Esophagus mucosa (tissue), 1 donor: ENCODE results near the gene CHRDL1. TPM values are rescaled to one million over a fixed set of nuclear protein-coding genes. Genes with fewer than 3 reads are reported as not detected.
"Not testable (repeated sequence)": the region's sequence is repeated elsewhere in the genome, so short reads cannot be mapped to it uniquely, and the experiment has no call there.

Experiments used
- ATAC-seq: fragments of 200-7000 bp; cut with Tn5 transposase; one replicate; pipeline ENCODE4 v1.9.1; 2020
- total RNA-seq: library from RNA; stranded (reverse); gene quantifications from one replicate; pipeline ENCODE4 v1.2.4, GENCODE V29; 2023
- donor health status: DM: yes; HTN: yes; CAD: no.

CHRDL1 gene
- total RNA-seq: 1.7 TPM

GRCh38 chrX:110795645-110796406 is at the start of gene CHRDL1:
CHRDL1 (minus strand) TSS chrX:110795817; CDS start chrX:110792181, 3,636 bp downstream.
- no peak for ATAC-seq

GRCh38 chrX:110836982-110837381 is 41.4 kb upstream of the CHRDL1 start:
- ATAC-seq: no peak

GRCh38 chrX:110836451-110836850 is 40.8 kb upstream of the CHRDL1 start:
- ATAC-seq: no peak

GRCh38 chrX:110836001-110836400 is 40.4 kb upstream of the CHRDL1 start:
- ATAC-seq: no peak

- no peak for ATAC-seq
Observed at GRCh38 chrX:110825972-110826371, 30.4 kb upstream of the CHRDL1 start.

- ATAC-seq: not testable (repeated sequence)
Observed at GRCh38 chrX:110816543-110816942, 20.9 kb upstream of the CHRDL1 start.

- ATAC-seq: no peak
Observed at GRCh38 chrX:110806145-110806544, 10.5 kb upstream of the CHRDL1 start.

- no peak for ATAC-seq
Observed at GRCh38 chrX:110805303-110805702, 9.7 kb upstream of the CHRDL1 start.

- no peak for ATAC-seq
Observed at GRCh38 chrX:110804446-110804845, 8.8 kb upstream of the CHRDL1 start.

- no peak for ATAC-seq
Observed at GRCh38 chrX:110803506-110803905, 7.9 kb upstream of the CHRDL1 start.

GRCh38 chrX:110796407-110796697 is 735 bp upstream of the CHRDL1 start:
- ATAC-seq: no peak

- no peak for ATAC-seq
Observed at GRCh38 chrX:110794601-110795000, 1.0 kb downstream of the CHRDL1 start.

GRCh38 chrX:110791071-110791470 is 4.5 kb downstream of the CHRDL1 start:
- ATAC-seq: no peak

- no peak for ATAC-seq
Observed at GRCh38 chrX:110786486-110786885, 9.1 kb downstream of the CHRDL1 start.

- ATAC-seq: no peak
Observed at GRCh38 chrX:110759785-110760184, 35.8 kb downstream of the CHRDL1 start.

GRCh38 chrX:110758781-110759422 is 36.7 kb downstream of the CHRDL1 start:
- no peak for ATAC-seq

GRCh38 chrX:110755611-110756010 is 40.0 kb downstream of the CHRDL1 start:
- ATAC-seq: no peak

GRCh38 chrX:110755061-110755460 is 40.6 kb downstream of the CHRDL1 start:
- no peak for ATAC-seq

GRCh38 chrX:110750526-110751189 is 45.0 kb downstream of the CHRDL1 start:
- ATAC-seq: no peak

GRCh38 chrX:110748256-110748806 is 47.3 kb downstream of the CHRDL1 start:
- ATAC-seq: no peak

- no peak for ATAC-seq
Observed at GRCh38 chrX:110746014-110746413, 49.6 kb downstream of the CHRDL1 start.

- ATAC-seq: no peak
Observed at GRCh38 chrX:110745288-110745687, 50.3 kb downstream of the CHRDL1 start.

- no peak for ATAC-seq
Observed at GRCh38 chrX:110743679-110744340, 51.8 kb downstream of the CHRDL1 start.
